B cell (primary cell): Measurements from ENCODE around the gene CLDN2. TPM values are rescaled to one million over a fixed set of nuclear protein-coding genes. Genes with fewer than 3 reads are reported as not detected.

ENCODE experiments used
- ATAC-seq: fragments of 200-7000 bp; cut with Tn5 transposase; one replicate; pipeline ENCODE4 v1.10.0; 2021; ENCODE audit warnings: low read depth, mild to moderate bottlenecking, moderate number of reproducible peaks, moderate library complexity
- CTCF ChIA-PET: fragments of 350-600 bp; sonication (Branson Sonifier 250); formaldehyde crosslinking; loops from one replicate; lab custom pipeline; 2021; ENCODE audit warnings: antibody characterized with exemption, inconsistent platforms; lab: Charles Lee
- POLR2A ChIA-PET: fragments of 350-600 bp; sonication (Branson Sonifier 250); formaldehyde crosslinking; loops from one replicate; lab custom pipeline; 2021; ENCODE audit warnings: antibody characterized with exemption; lab: Charles Lee
- DNase-seq: peaks from one replicate; pipeline ENCODE4 v3.0.0; 2013
- H2AFZ ChIP-seq: 2 replicates; pipeline ENCODE4 v1.6.1; 2012; ENCODE audit warnings: mild to moderate bottlenecking, low read depth, low read length; ENCODE audit not compliant: insufficient read depth, poor library complexity, severe bottlenecking
- H3K27ac ChIP-seq, 2 donors: 1 replicate in 1 of 2; 2 replicates in 1 of 2; pipeline ENCODE4 v1.5.1; 2012 to 2013; ENCODE audit warnings: low read length in 2 of 2, mild to moderate bottlenecking in 2 of 2, moderate library complexity in 1 of 2
- H3K27me3 ChIP-seq, 4 experiments: fragments of 200-600 bp in 1 of 4; sonication (generic) in 1 of 4; replicated peaks in 1 of 4; 1 replicate in 2 of 4; 2 replicates in 2 of 4; pipeline versions ENCODE4 v1.6.1 to v1.7.0; 2013 to 2016; ENCODE audit warnings: low read length in 3 of 4, mild to moderate bottlenecking in 2 of 4, mixed read lengths in 1 of 4, moderate library complexity in 1 of 4; ENCODE audit not compliant: insufficient read depth in 4 of 4, control insufficient read depth in 3 of 4; ENCODE audit errors: control extremely low read depth in 1 of 4
- H3K36me3 ChIP-seq, 2 experiments: replicated peaks in 1 of 2; 1 replicate in 1 of 2; 2 replicates in 1 of 2; pipeline versions ENCODE4 v1.6.1 to v1.7.1; 2013; ENCODE audit warnings: low read length in 1 of 2; ENCODE audit not compliant: insufficient read depth in 2 of 2, control insufficient read depth in 1 of 2; ENCODE audit errors: control extremely low read depth in 1 of 2, extremely low read depth in 1 of 2
- H3K4me1 ChIP-seq, 2 donors: fragments of 200-600 bp in 1 of 2; sonication (generic) in 1 of 2; 1 replicate in 1 of 2; 2 replicates in 1 of 2; pipeline versions ENCODE4 v1.5.1 to v1.6.1; 2013 to 2017; ENCODE audit warnings: low read length in 2 of 2; ENCODE audit not compliant: control insufficient read depth in 2 of 2, insufficient read depth in 2 of 2
- H3K4me2 ChIP-seq: replicated peaks from 2 replicates; pipeline ENCODE3; 2012; ENCODE audit warnings: mild to moderate bottlenecking, low read depth, low read length; ENCODE audit not compliant: poor library complexity, severe bottlenecking
- H3K4me3 ChIP-seq, 5 experiments: fragments of 200-600 bp in 1 of 5; sonication (generic) in 1 of 5; 1 replicate in 3 of 5; 2 replicates in 2 of 5; pipeline versions ENCODE4 v1.5.1 to v1.7.0; 2011 to 2016; ENCODE audit warnings: low read length in 4 of 5, mild to moderate bottlenecking in 4 of 5, low read depth in 2 of 5, control low read depth in 1 of 5, moderate library complexity in 1 of 5; ENCODE audit not compliant: insufficient read depth in 1 of 5; ENCODE audit errors: control extremely low read depth in 1 of 5, extremely low read depth in 1 of 5
- H3K79me2 ChIP-seq: fragments of 200-600 bp; sonication (generic); one replicate; pipeline ENCODE4 v1.6.0; 2016; ENCODE audit warnings: low read length; ENCODE audit not compliant: control insufficient read depth, insufficient read depth
- H3K9ac ChIP-seq: fragments of 200-600 bp; sonication (generic); 2 replicates; pipeline ENCODE4 v1.6.1; 2017; ENCODE audit warnings: mild to moderate bottlenecking, low read length, moderate library complexity
- H3K9me3 ChIP-seq, 3 donors: one replicate each; pipeline versions ENCODE4 v1.6.1 to v1.7.1; 2013; ENCODE audit warnings: low read length in 2 of 3; ENCODE audit not compliant: control insufficient read depth in 2 of 3, insufficient read depth in 1 of 3; ENCODE audit errors: control extremely low read depth in 1 of 3
- H4K20me1 ChIP-seq: 2 replicates; pipeline ENCODE4 v1.6.0; 2012; ENCODE audit warnings: mild to moderate bottlenecking, low read length; ENCODE audit not compliant: insufficient read depth, control insufficient read depth, poor library complexity, severe bottlenecking
- H3K27ac Mint-ChIP-seq: one replicate; pipeline ENCODE4 v1.8.0; 2021; ENCODE audit warnings: mixed read lengths
- H3K27me3 Mint-ChIP-seq: one replicate; pipeline ENCODE4 v1.8.0; 2021; ENCODE audit warnings: mixed read lengths
- H3K4me1 Mint-ChIP-seq: one replicate; pipeline ENCODE4 v1.8.0; 2021; ENCODE audit warnings: mixed read lengths
- H3K4me3 Mint-ChIP-seq: one replicate; pipeline ENCODE4 v1.8.0; 2021; ENCODE audit warnings: mixed read lengths
- H3K9me3 Mint-ChIP-seq: one replicate; pipeline ENCODE4 v1.8.0; 2022; ENCODE audit warnings: mixed read lengths; ENCODE audit not compliant: insufficient read depth
- CTCF ChIP-seq: fragments of 200-600 bp; IDR thresholded peaks from one replicate; pipeline ENCODE4 v1.8.0; 2022; ENCODE audit warnings: antibody characterized with exemption, mild to moderate bottlenecking
- EZH2 ChIP-seq: IDR thresholded peaks from 2 replicates; pipeline ENCODE4 v1.6.1; 2012; ENCODE audit warnings: borderline replicate concordance, low read depth, mild to moderate bottlenecking, moderate library complexity, low read length; ENCODE audit not compliant: insufficient read depth, poor library complexity, severe bottlenecking
- WGBS: methylation state at CpG from one replicate; pipeline ENCODE4 v1.1.5; 2013; ENCODE audit warnings: missing lambda C conversion rate; ENCODE audit not compliant: insufficient coverage; 5-methylcytosine and 5-hydroxymethylcytosine counted together
- intact Hi-C: fragments of 100-400 bp; cut with micrococcal nuclease; formaldehyde crosslinking; loops from one replicate; pipeline ENCODE4 v1.10.0; 2022
- polyA plus RNA-seq: library from polyadenylated mRNA; depleted of rRNA; stranded (reverse); fragments of >200 nt; gene quantifications from 2 replicates; pipeline ENCODE4 v1.2.3, GENCODE V29; 2012
- total RNA-seq, 2 donors: library from RNA; stranded (reverse); fragments of 120-200 nt in 1 of 2; gene quantifications; 1 replicate in 1 of 2; 2 replicates in 1 of 2; pipeline versions ENCODE4 v1.2.3 to v1.2.4, GENCODE V29; 2013 to 2022

The CLDN2 gene
- total and polyA plus RNA-seq, 2 donors (not counting 1 experiment from before 2014, with no cell fraction given) = not detected

- ChIA-PET CTCF (no interaction called here), POLR2A (no interaction called here)
- no peak for TF ChIP-seq CTCF
- no peak for TF ChIP-seq EZH2
These were observed 52.7 kb downstream of the CLDN2 start for GRCh38 chrX:106972896-106973295.

GRCh38 chrX:106973433-106974149 lies 53.4 kb downstream of the CLDN2 start:
- Mint-ChIP-seq H3K9me3 (no peaks in the 10 kb centered on the region), H3K4me1 (no peaks in the 10 kb centered on the region), H3K27me3 (no peaks in the 10 kb centered on the region), H3K4me3 (no peak overlapping the region), H3K27ac (no peak overlapping the region)
- H4K20me1 ChIP-seq = no peaks in the 10 kb centered on the region
- WGBS = 100% methylated on average over 1 of the region's 5 CpGs
- H3K27ac ChIP-seq = no peak overlapping the region
- H3K4me2 ChIP-seq = no peak overlapping the region
- no peaks in the 10 kb centered on the region for H3K27me3 ChIP-seq
- H3K79me2 ChIP-seq = no peaks in the 10 kb centered on the region
- ChIA-PET CTCF (no interaction called here), POLR2A (no interaction called here)
- no peaks in the 10 kb centered on the region for H3K36me3 ChIP-seq
- TF ChIP-seq CTCF = no peak
- no peak for TF ChIP-seq EZH2
- no peak overlapping the region for H2AFZ ChIP-seq
- no peak for DNase-seq
- H3K4me3 ChIP-seq = no peak overlapping the region
- H3K9ac ChIP-seq = no peak overlapping the region
- ATAC-seq = no peak
- intact Hi-C loops = no loop called here
- no peaks in the 10 kb centered on the region for H3K4me1 ChIP-seq
- H3K9me3 ChIP-seq = no peaks in the 10 kb centered on the region

More at GRCh38 chrX:106972896-106973295, 52.7 kb downstream of the CLDN2 start:
- Histone ChIP-seq H3K27me3 (no peaks in the 10 kb centered on the region), H3K9ac (no peak overlapping the region), H3K27ac (no peak overlapping the region), H4K20me1 (no peaks in the 10 kb centered on the region), H3K4me3 (no peak overlapping the region), H3K9me3 (no peaks in the 10 kb centered on the region), H2AFZ (no peak overlapping the region), H3K4me1 (no peaks in the 10 kb centered on the region), H3K79me2 (no peaks in the 10 kb centered on the region), H3K36me3 (no peaks in the 10 kb centered on the region), H3K4me2 (no peak overlapping the region)
- Mint-ChIP-seq H3K27me3 (no peaks in the 10 kb centered on the region), H3K4me1 (no peaks in the 10 kb centered on the region), H3K4me3 (no peak overlapping the region), H3K9me3 (no peaks in the 10 kb centered on the region), H3K27ac (no peak overlapping the region)
- ATAC-seq (no peak), DNase-seq (no peak)
- intact Hi-C loops = no loop called here
